HG03175 (cell line): ENCODE results near the gene CHST15.
A peak's percentile ranks its signal among the peaks of the same experiment; 100 is the strongest.
"Not testable (repeated sequence)": the region's sequence is repeated elsewhere in the genome, so short reads cannot be mapped to it uniquely, and the experiment has no call there.

Source experiments
- ATAC-seq: cut with Tn5 transposase; IDR thresholded peaks from one replicate; pipeline ENCODE4 v1.9.1; 2021; ENCODE audit warnings: mild to moderate bottlenecking, moderate library complexity; ENCODE audit not compliant: unreplicated experiment

Gene CHST15

GRCh38 chr10:124047427-124048152 lies 45.8 kb downstream of the CHST15 start:
- ATAC-seq = no peak

GRCh38 chr10:124045801-124046355 lies 47.5 kb downstream of the CHST15 start:
- no peak for ATAC-seq

- no peak for ATAC-seq
Measured at GRCh38 chr10:124045276-124045675, 48.1 kb downstream of the CHST15 start.

- no peak for ATAC-seq
Measured at GRCh38 chr10:124044143-124044862, 49.1 kb downstream of the CHST15 start.

- ATAC-seq = peak; percentile 86
Measured at GRCh38 chr10:124043310-124044142, 49.9 kb downstream of the CHST15 start.

- ATAC-seq = no peak
Measured at GRCh38 chr10:124042656-124043309, 50.6 kb downstream of the CHST15 start.

- ATAC-seq = no peak
Measured at GRCh38 chr10:124041675-124042445, 51.5 kb downstream of the CHST15 start.

GRCh38 chr10:124040451-124041188 lies 52.8 kb downstream of the CHST15 start:
- ATAC-seq = no peak

GRCh38 chr10:124039483-124040013 lies 53.9 kb downstream of the CHST15 start:
- no peak for ATAC-seq

- ATAC-seq = no peak
Measured at GRCh38 chr10:124037784-124038183, 55.6 kb downstream of the CHST15 start.

- no peak for ATAC-seq
Measured at GRCh38 chr10:124037286-124037685, 56.1 kb downstream of the CHST15 start.

GRCh38 chr10:124036746-124037145 lies 56.7 kb downstream of the CHST15 start:
- no peak for ATAC-seq

- ATAC-seq = peak; percentile 99
Measured at GRCh38 chr10:124035928-124036558, 57.4 kb downstream of the CHST15 start.

- ATAC-seq = no peak
Measured at GRCh38 chr10:124035306-124035927, 58.0 kb downstream of the CHST15 start.

GRCh38 chr10:124034576-124035305 lies 58.7 kb downstream of the CHST15 start:
- ATAC-seq = not testable (repeated sequence)

GRCh38 chr10:124033887-124034218 lies 59.5 kb downstream of the CHST15 start:
- no peak for ATAC-seq
